Fibroblast of mammary gland (primary cell): ENCODE data around the gene KIF6.

ENCODE experiments used
- DNase-seq: peaks from one replicate; pipeline ENCODE4 v3.0.0-alpha.2; 2010; ENCODE audit warnings: low read depth
- H3K4me3 ChIP-seq: 2 replicates; pipeline ENCODE4 v1.5.1; 2011; ENCODE audit warnings: low read depth, mild to moderate bottlenecking, low read length, moderate library complexity; ENCODE audit not compliant: control insufficient read depth
- TF ChIP-seq, protein P1 (sequence below): conservative IDR thresholded peaks from 2 replicates; pipeline ENCODE4 v1.5.1; 2011; ENCODE audit warnings: low read depth, low read length, inconsistent platforms; ENCODE audit not compliant: control insufficient read depth, insufficient read depth

KIF6 gene

DNA sequence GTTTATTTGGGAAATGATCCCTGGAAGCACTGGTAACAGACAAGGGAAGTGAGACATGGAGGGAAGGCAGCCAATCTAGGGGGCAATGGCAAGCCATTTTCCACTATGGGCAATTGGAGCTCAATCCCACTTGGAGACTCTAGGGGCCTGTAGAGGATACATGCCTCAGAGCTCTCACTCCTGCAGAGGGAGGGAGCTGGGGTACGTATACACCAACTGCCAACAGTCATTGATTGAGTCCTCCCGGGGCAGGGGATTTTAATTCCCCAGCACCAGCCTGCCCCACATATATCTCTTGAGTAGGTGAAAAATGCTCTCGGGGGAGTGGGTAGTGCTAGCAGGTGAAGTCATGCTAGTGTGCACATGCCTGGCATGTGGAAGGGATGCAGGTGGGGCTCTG, 323.8 kb downstream of the KIF6 start:
- no peak overlapping the region for H3K4me3 ChIP-seq
- TF ChIP-seq, protein P1, sequence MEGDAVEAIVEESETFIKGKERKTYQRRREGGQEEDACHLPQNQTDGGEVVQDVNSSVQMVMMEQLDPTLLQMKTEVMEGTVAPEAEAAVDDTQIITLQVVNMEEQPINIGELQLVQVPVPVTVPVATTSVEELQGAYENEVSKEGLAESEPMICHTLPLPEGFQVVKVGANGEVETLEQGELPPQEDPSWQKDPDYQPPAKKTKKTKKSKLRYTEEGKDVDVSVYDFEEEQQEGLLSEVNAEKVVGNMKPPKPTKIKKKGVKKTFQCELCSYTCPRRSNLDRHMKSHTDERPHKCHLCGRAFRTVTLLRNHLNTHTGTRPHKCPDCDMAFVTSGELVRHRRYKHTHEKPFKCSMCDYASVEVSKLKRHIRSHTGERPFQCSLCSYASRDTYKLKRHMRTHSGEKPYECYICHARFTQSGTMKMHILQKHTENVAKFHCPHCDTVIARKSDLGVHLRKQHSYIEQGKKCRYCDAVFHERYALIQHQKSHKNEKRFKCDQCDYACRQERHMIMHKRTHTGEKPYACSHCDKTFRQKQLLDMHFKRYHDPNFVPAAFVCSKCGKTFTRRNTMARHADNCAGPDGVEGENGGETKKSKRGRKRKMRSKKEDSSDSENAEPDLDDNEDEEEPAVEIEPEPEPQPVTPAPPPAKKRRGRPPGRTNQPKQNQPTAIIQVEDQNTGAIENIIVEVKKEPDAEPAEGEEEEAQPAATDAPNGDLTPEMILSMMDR: no peak
- DNase-seq: no peak

DNA sequence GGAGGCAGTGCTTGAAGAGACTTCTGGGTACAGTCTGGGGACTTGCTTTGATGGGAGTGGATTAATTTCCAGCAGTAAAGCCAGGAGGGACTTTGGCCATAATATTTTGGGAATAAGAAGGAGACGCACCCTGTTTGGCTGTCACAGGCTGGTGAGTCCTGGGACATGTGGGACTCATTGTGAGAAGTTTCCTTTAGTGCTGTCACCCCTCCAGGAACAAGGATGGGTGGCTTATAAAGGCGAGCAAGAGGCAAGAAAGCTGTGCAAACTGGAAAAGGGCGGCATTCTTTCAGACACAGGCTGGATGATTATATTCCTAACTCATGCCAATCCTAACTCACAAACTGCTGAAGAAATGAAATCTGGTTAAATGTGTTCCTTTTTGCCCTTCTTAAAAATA, 325.2 kb downstream of the KIF6 start:
- no peak overlapping the region for H3K4me3 ChIP-seq
- TF ChIP-seq, protein P1: no peak
- no peak for DNase-seq

DNA sequence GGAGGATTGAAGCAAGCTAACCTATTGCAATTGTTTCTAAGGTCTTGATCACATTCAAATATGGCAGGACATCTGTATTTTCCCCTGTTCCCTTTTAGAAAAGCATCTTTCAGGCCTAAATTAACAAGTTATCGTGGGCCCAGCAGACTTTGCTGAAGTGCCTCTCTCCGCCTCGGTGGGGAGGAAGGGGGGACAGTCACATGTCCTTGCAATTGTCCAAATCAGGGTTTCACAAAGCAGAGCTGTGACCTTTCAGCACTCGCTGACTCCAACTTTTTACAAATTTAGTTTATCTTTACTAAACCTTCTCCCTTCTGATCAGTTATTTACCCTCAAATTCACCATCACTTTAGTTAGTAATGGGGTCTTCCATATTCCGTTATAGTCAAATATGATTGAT, 328.4 kb downstream of the KIF6 start:
- TF ChIP-seq, protein P1: no peak
- H3K4me3 ChIP-seq: no peak overlapping the region
- no peak for DNase-seq

DNA sequence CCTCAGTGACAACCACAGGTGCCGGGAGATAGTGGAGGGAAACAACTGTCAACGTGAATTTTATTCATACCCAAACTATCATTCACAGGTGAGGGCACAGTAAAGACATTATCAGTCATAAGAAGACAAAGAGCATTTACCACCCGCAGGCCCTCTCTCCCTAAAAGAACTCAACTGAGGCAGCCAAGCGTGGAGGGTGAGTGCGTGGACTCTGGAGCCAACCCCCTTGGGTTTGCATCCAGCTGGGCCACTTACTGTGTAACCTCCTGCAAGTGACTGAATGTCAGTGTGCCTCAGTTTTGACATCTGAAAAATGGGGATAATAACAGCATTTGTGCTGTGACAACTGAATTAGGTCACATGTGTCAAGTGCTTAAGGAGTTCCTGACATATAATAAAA, 332.1 kb downstream of the KIF6 start:
- no peak for DNase-seq
- H3K4me3 ChIP-seq: no peak overlapping the region
- TF ChIP-seq, protein P1: no peak

DNA sequence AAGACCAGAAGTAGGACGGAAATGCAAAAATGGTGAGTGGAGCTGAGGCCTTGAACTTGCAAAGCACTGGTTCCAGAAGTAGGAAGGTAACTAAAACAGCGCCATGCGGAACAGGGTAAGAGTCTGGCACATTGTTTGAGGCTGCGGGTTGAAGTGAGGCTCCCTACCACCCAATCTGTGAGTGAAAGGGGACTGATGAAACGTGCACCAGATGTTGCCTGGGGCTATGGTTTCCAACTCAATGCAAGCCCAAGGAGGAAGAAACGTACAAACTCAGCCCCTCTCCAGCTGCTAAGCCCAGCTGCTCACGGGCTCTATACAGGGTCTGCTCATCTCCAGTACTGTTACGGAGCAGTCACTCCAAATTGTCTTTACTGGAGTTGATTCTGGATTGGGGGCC, 334.0 kb downstream of the KIF6 start:
- TF ChIP-seq, protein P1: no peak
- no peak overlapping the region for H3K4me3 ChIP-seq
- DNase-seq: no peak

DNA sequence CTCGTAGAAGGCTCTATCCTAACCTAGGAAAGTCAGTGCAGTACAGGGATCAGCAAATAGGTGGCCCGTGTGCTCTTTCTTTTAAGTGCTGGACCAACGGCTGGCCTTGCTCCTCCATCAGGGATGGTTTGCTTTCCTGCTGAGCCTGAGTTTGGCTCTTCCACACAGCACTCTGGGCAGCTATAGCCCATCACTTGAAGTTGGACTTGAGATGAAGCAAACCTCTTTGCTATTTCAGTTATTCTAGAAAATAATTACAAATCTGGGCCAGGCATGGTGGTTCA, 335.8 kb downstream of the KIF6 start:
- H3K4me3 ChIP-seq: no peak overlapping the region
- peak; percentile 4 for DNase-seq
- TF ChIP-seq, protein P1: peak; percentile 7
